IMR-90 (cell line): ENCODE data around the gene NFKBIZ. TPM values are rescaled to one million over a fixed set of nuclear protein-coding genes. Genes with fewer than 3 reads are reported as not detected.
A peak's percentile ranks its signal among the peaks of the same experiment; 100 is the strongest.

Experiments used
- ATAC-seq: fragments of 200-7000 bp; cut with Tn5 transposase; 2 replicates; pipeline ENCODE4 v1.9.1; 2020; ENCODE audit warnings: low read depth, mild to moderate bottlenecking, moderate library complexity
- BruUV-seq: library from RNA; stranded (reverse); fragments of 400-500 nt; replicated peaks from 2 replicates; lab custom pipeline; 2021; lab: Mats Ljungman, UMichigan
- CTCF ChIA-PET: fragments of 300-600 bp; formaldehyde crosslinking; extraction: SDS; loops from one replicate; lab custom pipeline; 2021; ENCODE audit warnings: antibody characterized with exemption; lab: Yijun Ruan, JAX
- POLR2A ChIA-PET: fragments of 300-600 bp; sonication (Branson Sonifier 250); formaldehyde crosslinking; loops from one replicate; lab custom pipeline; 2022; ENCODE audit warnings: antibody characterized with exemption; ENCODE audit not compliant: unreplicated experiment; lab: Charles Lee
- DNase-seq: peaks from one replicate; pipeline ENCODE4 v3.0.0; 2013
- H2AFZ ChIP-seq: replicated peaks from 2 replicates; pipeline ENCODE3; 2013; ENCODE audit warnings: low read length, mild to moderate bottlenecking; ENCODE audit not compliant: poor library complexity
- H2AK5ac ChIP-seq: 2 replicates; pipeline ENCODE4 v1.6.1; 2013; ENCODE audit warnings: low read depth, low read length, inconsistent platforms
- H2AK9ac ChIP-seq: replicated peaks from 2 replicates; pipeline ENCODE3; 2013; ENCODE audit warnings: mild to moderate bottlenecking, low read depth, low read length, moderate library complexity; ENCODE audit not compliant: poor library complexity
- H2BK120ac ChIP-seq: 2 replicates; pipeline ENCODE4 v1.6.1; 2013; ENCODE audit warnings: low read depth, low read length, inconsistent platforms
- H2BK15ac ChIP-seq: 3 replicates; pipeline ENCODE4 v1.6.1; 2013; ENCODE audit warnings: low read depth, low read length, inconsistent platforms
- H2BK20ac ChIP-seq: 2 replicates; pipeline ENCODE4 v1.6.1; 2013; ENCODE audit warnings: low read depth, mild to moderate bottlenecking, inconsistent platforms, low read length, moderate library complexity
- H2BK5ac ChIP-seq: 2 replicates; pipeline ENCODE4 v1.6.1; 2013; ENCODE audit warnings: mild to moderate bottlenecking, low read depth, low read length, inconsistent platforms; ENCODE audit not compliant: poor library complexity, severe bottlenecking
- H3K14ac ChIP-seq: replicated peaks from 2 replicates; pipeline ENCODE4 v1.6.1; 2013; ENCODE audit warnings: low read depth, low read length, inconsistent platforms
- H3K18ac ChIP-seq: 2 replicates; pipeline ENCODE4 v1.6.1; 2013; ENCODE audit warnings: low read depth, low read length, control low read depth
- H3K23ac ChIP-seq: 2 replicates; pipeline ENCODE4 v1.6.1; 2013; ENCODE audit warnings: low read depth, low read length, inconsistent platforms
- H3K27ac ChIP-seq: 2 replicates; pipeline ENCODE4 v1.5.1; 2013; ENCODE audit warnings: mild to moderate bottlenecking, control low read depth, low read length; ENCODE audit not compliant: insufficient read depth
- H3K27me3 ChIP-seq: 2 replicates; pipeline ENCODE4 v1.6.1; 2013; ENCODE audit warnings: low read length; ENCODE audit not compliant: control insufficient read depth, insufficient read depth
- H3K36me3 ChIP-seq: 2 replicates; pipeline ENCODE4 v1.6.1; 2013; ENCODE audit warnings: low read length, mixed read lengths; ENCODE audit not compliant: control insufficient read depth, insufficient read depth
- H3K4ac ChIP-seq: 2 replicates; pipeline ENCODE4 v1.6.1; 2013; ENCODE audit warnings: low read depth, low read length, inconsistent platforms
- H3K4me1 ChIP-seq: 2 replicates; pipeline ENCODE4 v1.6.1; 2013; ENCODE audit warnings: low read length, mixed read lengths; ENCODE audit not compliant: control insufficient read depth, insufficient read depth
- H3K4me2 ChIP-seq: 2 replicates; pipeline ENCODE4 v1.6.1; 2013; ENCODE audit warnings: low read depth, mild to moderate bottlenecking, control low read depth, low read length, moderate library complexity
- H3K4me3 ChIP-seq: 2 replicates; pipeline ENCODE4 v1.5.1; 2013; ENCODE audit warnings: low read depth, mild to moderate bottlenecking, control low read depth, low read length, moderate library complexity; ENCODE audit not compliant: insufficient read depth
- H3K56ac ChIP-seq: 2 replicates; pipeline ENCODE4 v1.6.1; 2013; ENCODE audit warnings: low read length, inconsistent platforms; ENCODE audit not compliant: insufficient read depth; ENCODE audit errors: extremely low read depth
- H3K79me1 ChIP-seq, 2 experiments: 2 replicates each; pipeline ENCODE4 v1.6.1; 2013; ENCODE audit warnings: low read length in 2 of 2, inconsistent platforms in 1 of 2, low read depth in 1 of 2
- H3K9ac ChIP-seq: 2 replicates; pipeline ENCODE4 v1.6.1; 2013; ENCODE audit warnings: low read depth, low read length, control low read depth
- H3K9me1 ChIP-seq: 2 replicates; pipeline ENCODE4 v1.6.1; 2013; ENCODE audit warnings: low read length, inconsistent platforms; ENCODE audit not compliant: insufficient read depth
- H3K9me3 ChIP-seq: 2 replicates; pipeline ENCODE4 v1.6.1; 2013; ENCODE audit warnings: low read length; ENCODE audit not compliant: control insufficient read depth, insufficient read depth
- H4K20me1 ChIP-seq: 2 replicates; pipeline ENCODE4 v1.6.1; 2013; ENCODE audit warnings: low read length, inconsistent platforms; ENCODE audit not compliant: insufficient read depth
- H4K5ac ChIP-seq: 2 replicates; pipeline ENCODE4 v1.6.1; 2013; ENCODE audit warnings: mild to moderate bottlenecking, low read depth, low read length, control low read depth
- H4K8ac ChIP-seq, 2 experiments: 2 replicates each; pipeline ENCODE4 v1.6.1; 2013; ENCODE audit warnings: low read depth in 2 of 2, low read length in 2 of 2, control low read depth in 1 of 2, inconsistent platforms in 1 of 2
- H4K91ac ChIP-seq: 2 replicates; pipeline ENCODE4 v1.6.1; 2013; ENCODE audit warnings: low read depth, low read length, inconsistent platforms; ENCODE audit not compliant: insufficient read depth
- CEBPB ChIP-seq: IDR thresholded peaks from 2 replicates; pipeline ENCODE4 v1.6.1; 2012; ENCODE audit warnings: low read depth, low read length, improper control_type of control experiment
- CHD1 ChIP-seq: IDR thresholded peaks from 2 replicates; pipeline ENCODE4 v1.6.1; 2012; ENCODE audit warnings: low read depth, low read length, improper control_type of control experiment
- MAFK ChIP-seq: IDR thresholded peaks from 2 replicates; pipeline ENCODE4 v1.6.1; 2012; ENCODE audit warnings: low read depth, low read length, improper control_type of control experiment
- MAZ ChIP-seq: IDR thresholded peaks from 2 replicates; pipeline ENCODE4 v1.6.1; 2012; ENCODE audit warnings: low read depth, mild to moderate bottlenecking, low read length, improper control_type of control experiment, moderate library complexity, borderline replicate concordance
- MXI1 ChIP-seq: IDR thresholded peaks from 2 replicates; pipeline ENCODE4 v1.6.1; 2012; ENCODE audit warnings: low read depth, mild to moderate bottlenecking, low read length, moderate library complexity, borderline replicate concordance
- RAD21 ChIP-seq: IDR thresholded peaks from 2 replicates; pipeline ENCODE4 v1.6.1; 2012; ENCODE audit warnings: low read length, improper control_type of control experiment
- WGBS, 2 experiments: methylation state at CpG; one replicate each; pipeline versions ENCODE4 v1.1.5 to v1.1.7; 2013; ENCODE audit warnings: missing lambda C conversion rate in 2 of 2; ENCODE audit not compliant: insufficient read length in 1 of 2; ENCODE audit errors: extremely low coverage in 2 of 2; 5-methylcytosine and 5-hydroxymethylcytosine counted together
- dilution Hi-C: fragments of 300-500 bp; cut with HindIII; formaldehyde crosslinking; loops from one replicate; pipeline ENCODE4 v1.14.3; 2018; ENCODE audit warnings: low sequenced_read_pairs; ENCODE audit not compliant: unreplicated experiment
- in situ Hi-C: fragments of 300-500 bp; cut with MboI; formaldehyde crosslinking; loops from 3 replicates; pipeline ENCODE4 v1.14.3; 2019; ENCODE audit warnings: low sequenced_read_pairs, inconsistent platforms, mixed read lengths
- intact Hi-C: fragments of 100-400 bp; cut with micrococcal nuclease; formaldehyde crosslinking; loops from 2 replicates; pipeline ENCODE4 v1.10.0; 2022
- polyA plus RNA-seq, 3 experiments: library from polyadenylated mRNA; depleted of rRNA; stranded (reverse); fragments of >200 nt; gene quantifications; 2 replicates each; pipeline ENCODE4 v1.2.3, GENCODE V29; 2012; ENCODE audit warnings: low replicate concordance in 1 of 3
- total RNA-seq: library from RNA; depleted of rRNA; stranded (reverse); fragments of >200 nt; gene quantifications from 2 replicates; pipeline ENCODE4 v1.2.3, GENCODE V29; 2012

NFKBIZ gene
- total and polyA plus RNA-seq, 2 of the 4 experiments (the other 2 are of a cell fraction): 35.0 to 40.9 TPM

GRCh38 chr3:101819649-101820206 lies 29.6 kb upstream of the NFKBIZ start:
- no peak overlapping the region for H2AFZ ChIP-seq
- WGBS, 2 experiments: no CpG with 5 or more reads among the region's 2 CpGs
- CTCF ChIA-PET: no interaction called here

More at GRCh38 chr3:101819649-101820206, 29.6 kb upstream of the NFKBIZ start:
- Histone ChIP-seq H2AK9ac (no peak overlapping the region), H3K9me3 (no peaks in the 10 kb centered on the region), H3K27ac (no peak overlapping the region), H4K91ac (no peak overlapping the region), H3K4me3 (no peak overlapping the region), H2BK120ac (no peak overlapping the region), H3K27me3 (no peaks in the 10 kb centered on the region), H4K8ac (no peak overlapping the region), H3K79me1 (peaks cover 11 to 12% of the 10 kb centered on the region in 2 experiments; a peak in 3 of 4 replicates), H3K4ac (no peak overlapping the region), H3K4me2 (no peak overlapping the region), H3K18ac (no peak overlapping the region), H3K36me3 (peaks cover 11% of the 10 kb centered on the region), H2BK15ac (no peak overlapping the region), H3K4me1 (no peaks in the 10 kb centered on the region; the same call in 1 of the 2 replicates), H4K5ac (no peak overlapping the region), H2AK5ac (no peak overlapping the region), H4K20me1 (no peaks in the 10 kb centered on the region), H3K9me1 (peaks cover 6% of the 10 kb centered on the region; the same call in 1 of the 2 replicates), H3K14ac (no peak overlapping the region), H3K23ac (no peak overlapping the region), H2BK5ac (no peak overlapping the region), H3K9ac (no peak overlapping the region), H2BK20ac (no peak overlapping the region), H3K56ac (no peak overlapping the region)
- DNase-seq (no peak), ATAC-seq (no peak)
- in situ Hi-C loops (no loop called here), intact Hi-C loops (no loop called here), dilution Hi-C loops (no loop called here)
- no TSS peak for BruUV-seq
- TF ChIP-seq MAZ (no peak), RAD21 (no peak), MAFK (no peak), MXI1 (no peak), CHD1 (no peak), CEBPB (peak; percentile 71)
- POLR2A ChIA-PET: no interaction called here
